ENCODE measurements around the gene KRTAP10-3.
"Not testable (repeated sequence)": the region's sequence is repeated elsewhere in the genome, so short reads cannot be mapped to it uniquely, and the experiment has no call there.

The KRTAP10-3 gene, protein sequence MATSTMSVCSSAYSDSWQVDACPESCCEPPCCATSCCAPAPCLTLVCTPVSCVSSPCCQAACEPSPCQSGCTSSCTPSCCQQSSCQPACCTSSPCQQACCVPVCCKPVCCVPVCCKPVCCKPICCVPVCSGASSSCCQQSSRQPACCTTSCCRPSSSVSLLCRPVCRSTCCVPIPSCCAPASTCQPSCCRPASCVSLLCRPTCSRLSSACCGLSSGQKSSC

DNA sequence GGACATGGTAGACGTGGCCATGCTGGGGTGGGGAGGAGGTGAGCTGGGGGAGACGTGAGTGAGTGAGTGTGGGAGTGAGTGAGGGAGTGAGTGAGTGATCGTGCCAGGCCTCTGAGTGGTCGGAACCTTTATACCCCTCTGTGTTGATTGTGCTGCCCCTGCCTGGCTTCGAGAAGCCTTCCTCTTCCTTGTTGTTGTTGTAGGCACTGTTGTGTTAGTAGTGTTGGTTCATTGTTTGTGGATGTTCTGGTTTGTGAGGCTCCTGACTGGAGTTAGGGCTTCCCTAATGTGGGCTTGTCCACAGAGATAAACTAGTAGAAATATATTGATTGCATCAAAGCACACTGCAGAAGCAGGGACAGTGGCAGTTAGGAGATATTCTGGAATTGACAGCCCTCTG, at the start of gene KRTAP10-3:
Gene KRTAP10-3 (minus strand): TSS at position 101 of the 400 bp plus-strand sequence. CDS start 80 bp downstream, at position 21.
- no peak for DNase-seq

GRCh38 chr21:44606495-44606894, 47.9 kb upstream of the KRTAP10-3 start:
- DNase-seq: no peak

DNA sequence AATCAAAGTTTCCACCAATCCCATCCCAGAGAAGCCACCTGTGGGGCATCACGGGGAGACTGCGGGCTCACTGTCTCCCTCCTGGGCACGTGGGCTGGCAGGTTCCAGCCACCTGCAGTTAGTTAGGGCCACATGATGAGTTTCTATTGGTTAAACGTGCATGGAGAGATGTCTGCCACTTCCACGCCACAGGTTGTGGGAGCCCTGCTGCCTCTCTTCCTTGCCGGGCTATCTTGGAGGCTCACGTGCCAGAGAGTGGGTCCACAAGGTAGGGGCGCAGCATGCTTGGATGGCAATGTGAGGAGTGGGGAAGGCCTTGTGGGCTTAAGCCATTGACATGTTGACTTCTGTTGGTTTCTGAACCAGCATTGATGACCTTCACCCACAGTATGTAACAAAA, 45.3 kb upstream of the KRTAP10-3 start:
- no peak for DNase-seq

DNA sequence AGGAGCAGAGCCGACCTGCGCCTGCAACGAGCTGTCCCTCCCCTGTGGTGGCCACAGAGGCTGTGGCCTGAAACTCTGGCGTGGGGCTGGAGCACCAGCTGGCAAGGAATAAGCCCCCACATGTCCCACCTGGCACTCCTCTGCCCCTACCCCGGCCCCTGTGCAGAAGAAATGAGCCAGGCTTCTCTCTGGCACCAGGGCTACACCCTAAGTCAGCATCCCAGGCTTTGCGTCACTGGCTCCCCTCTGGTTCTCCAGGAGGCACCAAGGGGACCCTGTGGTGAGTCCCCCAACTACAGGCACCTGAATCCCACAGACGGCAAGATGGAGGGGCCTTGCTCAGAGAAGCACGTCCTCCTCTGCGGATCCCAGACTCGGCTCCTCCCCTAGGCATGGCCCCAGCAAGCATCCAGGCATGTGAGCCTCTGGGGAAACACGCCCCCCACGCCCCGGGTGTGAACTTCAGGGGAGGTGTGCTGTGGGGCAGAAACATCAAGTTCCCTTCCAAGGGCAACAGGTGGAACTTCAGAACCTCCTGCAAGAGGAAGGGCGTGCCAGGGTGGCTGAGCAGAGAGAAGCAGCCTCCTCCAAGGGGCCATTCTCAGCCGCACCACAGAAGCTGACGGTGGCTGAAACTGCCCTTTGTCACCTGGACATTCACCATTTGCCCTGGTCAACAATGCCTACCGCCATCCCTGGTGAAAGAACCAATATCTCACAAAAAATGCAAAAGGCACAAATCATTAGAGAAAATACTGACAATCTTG, 44.7 kb upstream of the KRTAP10-3 start:
- no peak for DNase-seq

DNA sequence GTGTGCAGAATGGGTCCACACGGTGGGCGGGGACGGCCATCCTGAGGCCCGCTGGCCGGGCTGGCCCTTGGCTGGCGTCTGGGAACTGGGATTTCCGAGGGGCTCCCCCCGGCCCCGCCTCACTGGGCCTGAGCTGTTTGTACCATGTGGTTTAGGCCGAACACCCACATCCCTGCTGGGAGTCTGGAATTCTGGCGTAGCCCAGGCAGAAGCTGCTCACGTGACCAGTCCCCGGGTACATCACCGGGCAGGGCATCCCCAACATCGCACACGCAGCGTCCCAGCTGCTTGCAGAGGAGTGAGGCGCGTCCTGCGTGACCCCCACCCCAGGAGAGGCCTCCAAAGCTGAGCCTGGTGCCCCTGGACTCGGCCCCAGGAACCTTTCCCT, 43.9 kb upstream of the KRTAP10-3 start:
- DNase-seq: no peak

- no peak for DNase-seq
Observed at GRCh38 chr21:44601596-44602462, 43.2 kb upstream of the KRTAP10-3 start.

- DNase-seq: not testable (repeated sequence)
Observed at GRCh38 chr21:44601091-44601490, 42.5 kb upstream of the KRTAP10-3 start.

DNA sequence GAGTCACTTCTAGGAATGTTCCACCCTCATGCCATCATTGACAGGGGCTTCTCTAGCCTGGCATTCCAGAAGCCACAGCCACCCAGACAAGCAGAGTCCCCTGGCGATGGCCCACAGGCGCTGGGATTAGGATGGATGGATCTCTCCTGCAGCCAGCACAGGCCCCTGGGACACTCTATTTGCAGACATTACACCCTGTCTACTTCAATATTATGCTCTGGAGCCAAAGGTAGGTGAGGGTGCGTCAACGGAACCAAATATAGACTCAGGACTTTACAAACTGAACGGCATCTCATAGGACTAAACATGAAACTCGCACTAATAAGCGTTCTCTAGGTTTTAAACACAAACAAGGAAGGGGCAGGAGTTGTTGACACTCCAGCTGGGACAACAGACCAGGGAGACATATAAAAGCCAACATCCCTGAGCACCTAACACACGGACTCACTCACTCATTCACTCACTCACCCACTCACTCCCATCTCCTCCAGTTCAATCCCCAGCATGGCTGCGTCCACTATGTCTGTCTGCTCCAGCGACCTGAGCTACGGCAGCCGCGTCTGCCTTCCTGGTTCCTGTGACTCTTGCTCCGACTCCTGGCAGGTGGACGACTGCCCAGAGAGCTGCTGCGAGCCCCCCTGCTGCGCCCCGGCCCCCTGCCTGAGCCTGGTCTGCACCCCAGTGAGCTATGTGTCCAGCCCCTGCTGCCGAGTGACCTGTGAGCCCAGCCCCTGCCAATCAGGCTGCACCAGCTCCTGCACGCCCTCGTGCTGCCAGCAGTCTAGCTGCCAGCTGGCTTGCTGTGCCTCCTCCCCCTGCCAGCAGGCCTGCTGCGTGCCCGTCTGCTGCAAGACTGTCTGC, 41.8 kb upstream of the KRTAP10-3 start, which contains the start of gene KRTAP10-7:
Gene KRTAP10-7 (plus strand): TSS at position 480 of the 861 bp plus-strand sequence. CDS start 25 bp downstream, at position 505.
- DNase-seq: not testable (repeated sequence)

DNA sequence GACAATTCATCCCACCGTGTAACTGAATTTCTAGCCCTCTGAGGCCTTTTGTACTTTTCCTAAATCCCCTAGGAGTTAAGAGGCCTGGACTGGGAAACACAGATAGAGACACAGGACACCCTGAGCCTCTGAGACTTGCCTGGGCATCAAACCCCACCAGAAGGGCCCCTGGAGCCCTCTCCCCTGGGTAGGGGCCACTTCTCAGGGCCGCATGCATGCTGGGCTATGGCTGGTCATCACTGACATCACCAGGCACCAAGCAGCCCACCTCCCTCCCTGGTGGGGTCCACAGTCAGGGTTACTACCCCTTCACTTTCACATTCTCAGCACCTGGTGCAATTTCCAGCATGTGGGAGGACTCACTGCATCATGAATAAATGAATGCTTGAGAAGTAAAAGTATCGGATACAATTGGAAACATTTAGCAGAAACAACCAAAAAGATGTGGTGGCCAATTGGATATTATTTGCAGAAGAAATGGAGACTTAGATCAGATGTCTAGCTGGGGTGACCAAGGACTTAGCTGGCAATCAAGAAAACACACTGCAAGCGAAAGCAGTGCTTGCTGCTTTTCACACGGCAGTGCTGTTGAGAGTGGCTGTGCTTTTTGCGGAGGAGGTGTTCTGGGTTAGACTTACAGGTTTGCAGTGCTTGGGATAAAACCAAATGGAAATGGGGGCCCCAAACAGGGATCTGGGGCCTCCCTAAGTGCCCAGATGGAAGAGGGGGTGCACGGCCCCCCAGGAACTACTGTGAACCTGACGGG, 40.9 kb upstream of the KRTAP10-3 start:
- no peak for DNase-seq

GRCh38 chr21:44598061-44598460, 39.5 kb upstream of the KRTAP10-3 start:
- no peak for DNase-seq

DNA sequence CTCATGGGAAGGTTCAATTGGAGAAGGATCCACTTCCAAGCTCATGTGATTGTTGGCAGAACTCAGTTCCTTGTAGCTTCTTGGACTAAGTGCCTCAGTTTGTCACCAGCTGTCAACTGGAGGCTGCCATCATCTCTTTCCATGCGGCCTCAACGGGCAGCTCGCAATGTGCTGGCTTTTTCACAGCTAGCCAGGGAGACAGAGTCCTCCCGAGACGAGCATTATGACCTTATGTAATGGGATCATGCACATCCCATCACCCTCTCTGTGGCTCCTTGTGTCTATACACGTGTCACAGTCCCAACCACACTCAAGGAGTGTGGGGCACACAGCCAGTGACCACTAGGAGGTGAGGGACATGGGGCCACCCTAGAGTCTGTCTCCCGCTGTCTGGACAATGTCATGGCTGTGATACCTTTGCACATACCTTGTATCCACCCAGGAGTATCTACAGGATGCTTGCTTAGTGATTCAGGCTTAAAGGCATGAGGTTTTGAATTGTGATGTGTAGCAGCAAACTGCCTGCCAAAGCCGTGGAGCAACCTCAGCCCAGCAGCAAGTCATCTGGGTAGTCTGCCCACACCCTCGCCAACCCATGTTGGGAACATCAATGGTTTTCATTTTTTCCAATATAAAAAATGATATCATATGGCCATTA, 37.6 kb upstream of the KRTAP10-3 start:
- no peak for DNase-seq

DNA sequence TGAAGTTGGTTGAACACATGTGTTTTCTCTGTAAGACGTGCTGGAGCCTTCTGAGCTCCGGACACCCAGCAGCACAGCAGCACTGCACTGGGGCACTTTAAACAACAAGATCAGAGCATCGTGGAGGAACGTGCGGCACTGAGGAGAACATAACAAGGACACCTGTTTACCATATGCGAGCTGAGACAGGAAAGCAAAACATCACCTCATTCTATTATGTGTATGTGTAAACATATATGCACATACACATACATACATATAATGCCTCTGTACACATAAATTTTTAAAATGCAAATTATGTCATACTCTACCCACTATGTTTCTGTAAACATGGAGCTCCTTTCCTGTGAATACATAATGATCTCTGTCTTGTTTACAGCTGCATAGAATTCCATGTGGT, 36.9 kb upstream of the KRTAP10-3 start:
- no peak for DNase-seq

GRCh38 chr21:44594406-44594916, 35.9 kb upstream of the KRTAP10-3 start:
- no peak for DNase-seq

- DNase-seq: no peak
Observed at GRCh38 chr21:44593598-44594405, 35.2 kb upstream of the KRTAP10-3 start.

DNA sequence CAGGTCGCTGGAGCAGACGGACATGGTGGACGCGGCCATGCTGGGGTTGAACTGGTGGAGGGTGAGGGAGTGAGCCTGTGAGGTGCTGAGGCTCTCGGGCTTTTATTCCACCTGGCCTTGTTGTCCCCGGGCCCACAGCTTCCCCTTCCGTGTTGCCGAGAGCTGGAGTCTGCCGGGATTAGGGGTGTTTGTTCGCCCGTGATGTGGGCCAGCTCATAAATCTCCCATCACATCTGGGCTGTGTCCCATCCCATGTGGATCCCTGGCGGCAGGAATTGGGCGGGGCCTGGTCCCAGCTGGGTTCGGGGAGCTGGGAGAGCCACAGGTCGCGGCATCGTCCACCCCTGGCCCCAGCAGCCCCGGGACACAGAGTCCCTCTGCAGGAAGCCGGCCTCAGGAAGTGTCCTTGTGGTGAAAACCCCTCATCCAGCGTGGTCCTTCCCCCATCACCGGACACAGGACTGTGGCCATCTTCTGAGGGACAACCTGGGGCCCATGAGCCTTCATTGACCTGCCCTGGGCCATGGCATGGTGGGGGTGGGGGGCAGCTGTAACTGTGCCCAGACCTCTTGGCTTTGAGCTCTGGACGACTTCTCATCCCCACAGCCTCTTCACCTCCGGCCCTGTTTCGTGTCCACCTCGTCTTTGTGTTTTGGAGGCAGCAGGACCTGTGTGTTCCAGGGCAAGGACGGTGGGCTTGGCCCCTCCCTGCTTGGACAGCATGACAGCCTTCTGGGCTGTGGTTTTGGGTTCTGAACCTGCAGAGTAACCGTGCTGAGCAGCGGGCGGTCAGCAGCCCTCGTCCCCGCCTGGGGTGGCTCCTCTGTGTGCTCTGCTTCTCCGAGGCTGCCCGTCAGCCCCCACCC, 34.1 kb upstream of the KRTAP10-3 start, which contains the start of gene KRTAP10-6:
Gene KRTAP10-6 (minus strand): TSS at position 60 of the 866 bp plus-strand sequence. CDS start 21 bp downstream, at position 39.
- no peak for DNase-seq

DNA sequence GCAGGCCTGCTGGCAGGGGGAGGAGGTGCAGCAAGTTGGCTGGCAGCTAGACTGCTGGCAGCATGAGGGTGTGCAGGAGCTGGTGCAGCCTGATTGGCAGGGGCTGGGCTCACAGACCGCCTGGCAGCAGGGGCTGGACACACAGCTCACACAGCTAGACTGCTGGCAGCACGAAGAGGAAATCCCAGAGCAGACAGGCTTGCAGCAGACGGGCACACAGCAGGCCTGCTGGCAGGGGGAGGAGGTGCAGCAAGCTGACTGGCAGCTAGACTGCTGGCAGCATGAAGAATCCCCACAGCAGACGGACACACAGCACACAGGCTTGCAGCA, 33.2 kb upstream of the KRTAP10-3 start:
- DNase-seq: not testable (repeated sequence)

GRCh38 chr21:44590897-44591800, 32.6 kb upstream of the KRTAP10-3 start:
- not testable (repeated sequence) for DNase-seq

- DNase-seq: no peak
Observed at GRCh38 chr21:44590311-44590721, 31.7 kb upstream of the KRTAP10-3 start.
